Activated CD8-positive, alpha-beta memory T cell treated with anti-CD3 and anti-CD28 coated beads for 36 hours (primary cell): ENCODE measurements around the gene AKAP4. TPM values are rescaled to one million over a fixed set of nuclear protein-coding genes. Genes with fewer than 3 reads are reported as not detected.

Experiments used
- CTCF ChIA-PET: fragments of 350-600 bp; sonication (Branson Sonifier 250); formaldehyde crosslinking; loops from one replicate; lab custom pipeline; 2021; ENCODE audit warnings: antibody characterized with exemption; lab: Charles Lee
- POLR2A ChIA-PET: fragments of 350-600 bp; sonication (Branson Sonifier 250); formaldehyde crosslinking; loops from one replicate; lab custom pipeline; 2021; ENCODE audit warnings: antibody characterized with exemption; lab: Charles Lee
- total RNA-seq, 2 experiments: library from RNA; stranded (reverse); gene quantifications; one replicate each; pipeline ENCODE4 v1.2.3, GENCODE V29; 2021

Gene AKAP4
- total RNA-seq, result not detected

- POLR2A ChIA-PET, result no interaction called here
- CTCF ChIA-PET, result no interaction called here
Measured at GRCh38 chrX:50200907-50201306, at the start of gene AKAP4. Gene AKAP4, minus strand, starts transcription at chrX:50201007. Its CDS starts 118 bp downstream, at chrX:50200889.

- ChIA-PET POLR2A (no interaction called here), CTCF (no interaction called here)
Measured at GRCh38 chrX:50211510-50211909, 10.7 kb upstream of the AKAP4 start.

GRCh38 chrX:50206753-50207152, 5.9 kb upstream of the AKAP4 start:
- ChIA-PET CTCF (interaction anchor here (0.8 kb wide), 1 partner anchor 291 kb away, joined by 4 read pairs; no protein-coding TSS in a partner anchor), POLR2A (no interaction called here)

GRCh38 chrX:50204364-50204899, 3.6 kb upstream of the AKAP4 start, which contains the start of gene CCNB3:
Gene CCNB3, plus strand, starts transcription at chrX:50204765. Its CDS starts 80,399 bp downstream, at chrX:50285164.
- ChIA-PET CTCF (interaction anchor here (0.6 to 0.8 kb wide), 2 partner anchors 34 to 45 kb away, joined by 3 read pairs; no protein-coding TSS in a partner anchor), POLR2A (interaction anchor here (0.6 to 0.7 kb wide), 4 partner anchors 87 to 351 kb away, joined by 3 to 10 read pairs (median 5); no protein-coding TSS in a partner anchor)

- POLR2A ChIA-PET, result no interaction called here
- CTCF ChIA-PET, result no interaction called here
Measured at GRCh38 chrX:50202539-50202938, 1.7 kb upstream of the AKAP4 start.

GRCh38 chrX:50198348-50198747, 2.5 kb downstream of the AKAP4 start:
- ChIA-PET CTCF (no interaction called here), POLR2A (no interaction called here)

- POLR2A ChIA-PET, result no interaction called here
- CTCF ChIA-PET, result no interaction called here
Measured at GRCh38 chrX:50188859-50189600, 11.8 kb downstream of the AKAP4 start.

- ChIA-PET CTCF (no interaction called here), POLR2A (no interaction called here)
Measured at GRCh38 chrX:50183891-50184290, 16.9 kb downstream of the AKAP4 start.

GRCh38 chrX:50180073-50180940, 20.5 kb downstream of the AKAP4 start:
- POLR2A ChIA-PET, result no interaction called here
- CTCF ChIA-PET, result no interaction called here

- ChIA-PET CTCF (no interaction called here), POLR2A (no interaction called here)
Measured at GRCh38 chrX:50169717-50170116, 31.1 kb downstream of the AKAP4 start.

GRCh38 chrX:50168241-50168687, 32.5 kb downstream of the AKAP4 start:
- POLR2A ChIA-PET, result no interaction called here
- CTCF ChIA-PET, result no interaction called here

- CTCF ChIA-PET, result no interaction called here
- POLR2A ChIA-PET, result no interaction called here
Measured at GRCh38 chrX:50167366-50167765, 33.4 kb downstream of the AKAP4 start.

- CTCF ChIA-PET, result no interaction called here
- POLR2A ChIA-PET, result no interaction called here
Measured at GRCh38 chrX:50165727-50166126, 35.1 kb downstream of the AKAP4 start.

- POLR2A ChIA-PET, result no interaction called here
- CTCF ChIA-PET, result no interaction called here
Measured at GRCh38 chrX:50161127-50161526, 39.7 kb downstream of the AKAP4 start.

- POLR2A ChIA-PET, result no interaction called here
- CTCF ChIA-PET, result no interaction called here
Measured at GRCh38 chrX:50158593-50158992, 42.2 kb downstream of the AKAP4 start.

- CTCF ChIA-PET, result no interaction called here
- POLR2A ChIA-PET, result no interaction called here
Measured at GRCh38 chrX:50157545-50158135, 43.2 kb downstream of the AKAP4 start.

GRCh38 chrX:50154429-50154828, 46.4 kb downstream of the AKAP4 start:
- POLR2A ChIA-PET, result no interaction called here
- CTCF ChIA-PET, result no interaction called here

- POLR2A ChIA-PET, result no interaction called here
- CTCF ChIA-PET, result no interaction called here
Measured at GRCh38 chrX:50152456-50152855, 48.4 kb downstream of the AKAP4 start.

GRCh38 chrX:50147972-50148371, 52.8 kb downstream of the AKAP4 start:
- ChIA-PET CTCF (no interaction called here), POLR2A (no interaction called here)
